Left forelimb (tissue), 1 donor: ENCODE data around the gene PTPRU.

ENCODE experiments used
- DNase-seq: peaks from one replicate; pipeline ENCODE4 v3.0.0-alpha.2; 2018; ENCODE audit warnings: low spot score

The PTPRU gene

DNA sequence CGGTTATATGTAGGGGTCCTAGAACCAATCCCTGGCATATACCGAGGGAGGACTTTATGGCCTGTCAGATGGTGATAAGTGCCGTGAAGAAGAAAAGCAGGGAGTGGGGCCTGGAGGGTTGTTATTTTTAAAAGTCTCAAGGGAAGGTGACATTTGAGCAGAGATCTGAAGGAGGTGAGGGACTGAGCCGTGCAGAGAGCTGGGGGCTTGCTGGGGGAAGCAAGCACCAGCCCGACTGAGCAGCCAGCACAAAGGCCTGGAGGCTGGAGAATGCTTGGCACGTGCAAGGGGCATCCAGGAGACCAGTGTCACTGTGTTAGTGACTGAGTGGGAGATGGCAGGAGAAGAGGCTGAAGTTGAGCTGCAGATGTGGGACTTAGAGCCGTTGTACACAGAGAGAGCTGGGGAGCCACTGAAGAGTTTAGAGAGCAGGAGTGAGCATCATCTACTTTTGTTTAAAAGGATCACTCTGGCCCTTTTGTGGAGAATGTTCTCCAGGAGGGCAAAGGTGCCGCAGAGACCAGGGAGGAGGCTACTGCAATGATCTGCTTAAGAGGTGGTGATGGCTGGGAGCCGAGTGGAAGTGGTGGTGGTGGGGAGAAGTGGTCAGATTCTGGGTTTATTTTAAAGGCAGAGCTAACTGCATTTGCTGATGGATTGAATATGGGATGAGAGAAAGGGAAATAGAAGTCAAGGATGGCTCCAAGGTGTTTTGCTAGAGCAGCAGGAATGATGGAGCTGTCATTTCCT, 31.2 kb downstream of the PTPRU start:
- DNase-seq, result peak; percentile 25

DNA sequence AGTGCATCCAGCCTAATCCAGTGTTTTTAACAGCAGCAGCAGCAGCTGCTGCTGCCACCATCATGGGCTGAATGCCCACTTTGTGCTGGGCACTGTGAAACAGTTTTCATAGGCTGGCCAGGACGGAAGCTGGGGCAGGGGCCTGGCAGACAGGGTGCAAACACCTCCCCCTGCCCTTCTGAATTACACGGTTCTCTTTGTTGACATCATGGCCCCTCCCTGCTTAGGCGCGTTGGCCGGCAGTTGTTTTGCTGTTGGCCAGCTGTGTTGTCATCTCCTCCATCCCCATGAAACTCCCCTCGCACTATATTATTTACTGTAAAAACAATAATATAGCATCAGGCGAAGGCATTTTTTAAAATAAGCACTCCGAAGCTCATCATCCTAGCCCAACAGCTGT, 33.1 kb downstream of the PTPRU start:
- DNase-seq, result no peak

DNA sequence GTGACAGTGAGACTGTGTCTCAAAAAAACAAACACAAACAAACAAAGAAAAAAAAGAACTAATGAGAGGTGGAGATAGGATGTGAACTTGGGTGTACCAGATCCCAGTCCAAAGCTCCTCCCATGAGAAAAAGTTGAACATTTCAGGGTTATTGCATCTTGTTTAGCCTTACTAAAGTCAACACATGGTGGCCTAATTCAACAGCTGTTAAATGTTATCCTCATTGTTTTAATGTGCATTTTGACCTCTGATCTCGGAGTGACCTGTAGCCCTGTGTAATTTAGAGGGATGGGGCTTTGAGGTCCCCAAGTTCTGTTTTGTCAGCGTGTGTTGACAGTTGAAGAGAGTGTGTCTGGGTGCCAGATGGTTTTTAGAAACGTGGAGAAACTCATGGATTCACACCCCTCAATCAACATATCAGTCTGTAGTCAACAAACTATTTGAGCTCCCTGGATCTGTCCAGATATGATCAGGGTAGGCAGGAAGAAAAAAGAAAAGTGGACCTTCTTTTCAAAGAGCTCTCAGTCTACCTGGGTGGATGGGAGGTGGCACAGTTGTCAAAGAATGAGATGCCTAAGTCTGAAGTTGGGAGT, 34.7 kb downstream of the PTPRU start:
- DNase-seq, result no peak

DNA sequence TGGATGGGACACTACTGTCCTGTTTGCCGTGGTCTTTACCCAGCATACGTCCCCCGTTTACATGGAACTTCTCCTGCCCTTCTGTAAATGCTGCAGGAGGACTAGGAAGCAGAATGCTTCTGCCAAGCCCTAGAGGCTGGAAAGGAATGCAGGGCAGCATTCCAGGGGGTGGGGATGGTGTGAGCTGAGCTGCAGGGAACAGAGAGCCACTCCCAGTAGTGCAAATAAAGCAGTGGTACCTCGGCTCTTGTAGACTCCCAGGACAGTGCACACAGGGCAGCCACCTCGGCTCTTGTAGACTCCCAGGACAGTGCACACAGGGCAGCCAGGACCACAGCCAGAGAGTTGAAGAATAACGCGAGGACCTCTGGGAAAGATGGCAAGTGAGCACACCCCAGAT, 35.4 kb downstream of the PTPRU start:
- DNase-seq, result no peak

DNA sequence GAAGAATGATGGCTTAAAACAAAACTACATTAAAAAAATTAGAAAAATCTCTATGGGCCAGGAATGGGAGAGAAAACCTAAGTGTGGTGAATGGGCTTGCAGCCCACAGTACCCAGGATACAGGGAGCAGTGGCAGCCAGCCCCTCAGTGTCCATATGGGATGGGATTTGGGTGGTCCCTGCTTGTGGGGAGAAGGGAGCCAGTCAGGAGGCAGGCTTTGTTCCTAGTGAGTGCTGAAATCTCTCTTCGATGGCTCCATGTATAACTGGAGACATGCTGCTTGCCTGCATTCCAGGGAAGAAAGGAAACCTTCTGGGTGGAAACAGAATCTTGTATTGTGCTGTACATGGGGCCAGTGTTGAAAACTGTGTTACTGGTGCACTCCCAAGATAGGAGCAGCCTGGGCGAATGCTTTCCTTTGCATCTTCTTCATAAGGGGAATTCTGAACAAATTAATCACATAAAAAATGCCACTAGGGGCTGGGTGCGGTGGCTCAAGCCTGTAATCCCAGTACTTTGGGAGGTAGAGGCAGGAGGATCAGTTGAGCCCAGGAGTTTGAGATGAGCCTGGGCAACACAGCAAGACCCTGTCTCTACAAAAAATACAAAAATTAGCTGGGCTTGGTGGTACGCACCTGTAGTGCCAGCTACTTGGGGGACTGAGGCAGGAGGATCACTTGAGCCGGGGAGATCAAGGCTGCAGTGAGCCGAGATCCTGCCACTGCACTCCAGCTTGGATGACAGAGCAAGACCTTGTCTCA, 36.0 kb downstream of the PTPRU start:
- no peak for DNase-seq

DNA sequence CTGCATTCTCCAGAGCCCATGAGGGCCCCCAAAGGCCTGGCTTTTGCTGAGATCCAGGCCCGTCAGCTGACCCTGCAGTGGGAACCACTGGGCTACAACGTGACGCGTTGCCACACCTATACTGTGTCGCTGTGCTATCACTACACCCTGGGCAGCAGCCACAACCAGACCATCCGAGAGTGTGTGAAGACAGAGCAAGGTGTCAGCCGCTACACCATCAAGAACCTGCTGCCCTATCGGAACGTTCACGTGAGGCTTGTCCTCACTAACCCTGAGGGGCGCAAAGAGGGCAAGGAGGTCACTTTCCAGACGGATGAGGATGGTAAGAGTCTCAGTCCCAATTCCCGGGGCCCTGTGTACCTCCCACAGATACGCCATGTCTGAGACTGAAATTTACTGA, 39.1 kb downstream of the PTPRU start:
- DNase-seq, result no peak

DNA sequence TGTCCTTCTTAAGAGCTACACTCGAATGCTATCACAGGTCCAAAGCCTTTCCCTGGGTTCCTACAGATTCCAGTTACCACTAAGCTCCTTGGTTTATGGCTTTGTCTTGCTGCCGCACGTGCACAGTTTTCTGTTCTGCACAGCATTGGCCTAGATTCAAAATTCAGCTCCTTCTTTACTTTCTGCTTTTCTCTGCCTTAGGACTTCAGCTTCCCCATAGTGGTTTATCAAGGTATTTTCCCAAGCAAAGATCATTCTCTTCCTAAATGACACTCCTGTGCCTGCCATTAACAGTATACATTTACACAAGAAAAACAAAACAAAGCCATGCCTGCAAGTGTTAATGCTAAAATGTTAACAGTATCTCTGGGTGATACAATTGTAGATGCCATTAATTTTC, 41.8 kb downstream of the PTPRU start:
- DNase-seq, result no peak

DNA sequence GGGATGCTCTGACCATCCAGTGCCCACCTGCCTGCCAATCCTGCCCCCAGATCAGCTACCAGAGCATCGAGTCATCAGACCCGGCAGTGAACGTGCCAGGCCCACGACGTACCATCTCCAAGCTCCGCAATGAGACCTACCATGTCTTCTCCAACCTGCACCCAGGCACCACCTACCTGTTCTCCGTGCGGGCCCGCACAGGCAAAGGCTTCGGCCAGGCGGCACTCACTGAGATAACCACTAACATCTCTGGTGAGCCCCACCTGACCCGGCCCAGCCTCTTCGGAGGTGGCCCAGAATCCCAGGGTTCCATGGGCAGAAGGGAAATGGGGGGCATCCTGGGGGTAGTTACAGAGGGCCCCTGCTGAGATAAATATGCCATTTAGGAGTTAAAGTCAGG, 43.1 kb downstream of the PTPRU start:
- DNase-seq, result no peak

DNA sequence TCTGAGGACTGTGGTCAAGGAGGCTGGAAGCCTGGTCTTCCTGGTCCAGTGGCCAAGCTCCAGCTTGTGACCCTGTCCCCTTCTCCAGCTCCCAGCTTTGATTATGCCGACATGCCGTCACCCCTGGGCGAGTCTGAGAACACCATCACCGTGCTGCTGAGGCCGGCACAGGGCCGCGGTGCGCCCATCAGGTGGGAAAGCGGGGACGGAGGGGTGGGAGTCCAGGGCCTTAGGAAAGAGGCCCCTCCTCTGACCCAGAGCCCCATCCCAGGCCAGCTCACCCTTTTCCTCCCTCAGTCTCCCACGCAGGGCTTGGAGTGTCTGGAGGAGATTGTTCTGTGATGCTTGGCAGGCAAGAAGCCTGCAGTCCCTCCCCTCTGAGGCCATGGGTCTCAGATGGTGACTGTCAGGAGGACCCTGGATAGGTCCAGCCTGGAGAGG, 43.6 kb downstream of the PTPRU start:
- no peak for DNase-seq

DNA sequence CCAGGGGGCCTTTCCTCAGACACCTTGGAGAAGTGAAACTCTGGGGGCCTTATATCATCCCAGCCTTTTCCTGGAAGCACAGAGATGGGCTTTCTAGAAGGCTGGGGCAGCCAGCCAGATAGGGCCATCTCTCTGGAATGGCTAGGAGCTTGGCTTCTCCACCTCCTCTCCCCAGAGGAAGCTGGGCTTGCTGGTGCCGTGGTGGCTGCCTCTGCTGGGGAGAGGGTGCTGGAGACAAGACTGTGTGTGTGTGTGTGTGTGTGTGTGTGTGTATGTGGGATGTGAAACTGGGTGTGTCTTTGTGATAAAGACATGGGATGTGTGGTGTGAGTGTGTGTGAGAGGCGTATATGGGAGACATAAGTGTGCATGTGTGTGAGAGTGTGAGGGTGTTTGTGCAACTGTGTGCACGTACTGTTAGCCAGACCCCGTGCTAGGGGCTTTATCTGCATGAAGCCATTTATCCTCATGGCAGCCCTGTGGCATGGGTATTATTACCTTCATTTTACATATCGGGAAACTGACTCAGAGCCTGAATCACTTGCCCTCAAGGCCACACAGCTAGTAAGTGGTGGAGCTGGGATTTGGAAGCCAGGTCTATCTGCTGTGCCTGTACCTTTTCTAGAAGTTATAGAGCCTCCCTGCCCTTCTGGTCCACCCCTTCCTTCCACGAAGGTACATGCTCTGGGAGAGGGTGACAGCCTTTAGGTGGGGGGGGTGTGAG, 44.2 kb downstream of the PTPRU start:
- no peak for DNase-seq

DNA sequence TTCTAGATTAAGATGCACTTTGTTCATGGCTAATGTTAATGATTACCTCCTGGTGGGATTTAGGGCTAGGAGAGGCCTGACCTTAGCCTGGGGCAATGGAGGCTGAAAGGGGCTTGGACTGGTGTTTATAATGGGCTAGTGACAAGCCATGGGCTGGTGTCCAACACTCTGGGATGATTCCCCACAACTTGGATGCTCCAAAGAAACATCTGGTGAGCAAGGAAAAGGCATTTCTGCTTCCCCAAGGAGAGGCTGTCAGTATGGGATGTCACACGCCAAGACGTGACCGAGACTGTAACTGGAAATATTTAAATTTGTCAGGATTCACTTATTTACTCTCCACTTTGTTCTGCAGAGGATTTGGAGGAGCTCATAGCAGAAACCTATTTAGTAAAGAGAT, 45.2 kb downstream of the PTPRU start:
- DNase-seq, result no peak

DNA sequence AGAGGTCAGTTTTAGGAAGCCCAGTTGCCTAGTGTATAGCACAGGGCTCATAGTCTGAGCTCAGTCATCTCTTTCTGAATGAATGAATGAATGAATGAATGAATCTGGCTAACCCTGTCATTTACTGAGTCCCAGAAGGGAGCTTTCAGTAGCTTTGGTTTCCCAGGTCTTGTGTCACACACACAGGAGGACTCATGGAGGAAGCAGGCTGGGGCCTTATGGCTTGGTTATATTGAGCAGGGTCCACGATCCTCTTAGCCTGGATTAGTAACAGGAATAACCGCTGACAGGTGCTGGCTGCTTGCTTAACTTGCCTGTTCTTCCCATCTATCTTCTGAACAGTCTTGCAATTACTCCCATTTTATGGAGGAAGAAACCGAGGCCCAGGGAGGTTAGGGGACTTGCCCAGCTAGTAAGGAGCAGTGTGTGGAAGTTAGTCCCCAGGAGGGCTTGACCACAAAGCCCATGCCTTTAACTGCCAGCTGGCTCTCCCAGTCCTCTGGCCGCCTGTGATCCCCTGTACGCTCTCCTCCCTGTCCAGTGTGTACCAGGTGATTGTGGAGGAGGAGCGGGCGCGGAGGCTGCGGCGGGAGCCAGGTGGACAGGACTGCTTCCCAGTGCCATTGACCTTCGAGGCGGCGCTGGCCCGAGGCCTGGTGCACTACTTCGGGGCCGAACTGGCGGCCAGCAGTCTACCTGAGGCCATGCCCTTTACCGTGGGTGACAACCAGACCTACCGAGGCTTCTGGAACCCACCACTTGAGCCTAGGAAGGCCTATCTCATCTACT, 46.0 kb downstream of the PTPRU start:
- no peak for DNase-seq

DNA sequence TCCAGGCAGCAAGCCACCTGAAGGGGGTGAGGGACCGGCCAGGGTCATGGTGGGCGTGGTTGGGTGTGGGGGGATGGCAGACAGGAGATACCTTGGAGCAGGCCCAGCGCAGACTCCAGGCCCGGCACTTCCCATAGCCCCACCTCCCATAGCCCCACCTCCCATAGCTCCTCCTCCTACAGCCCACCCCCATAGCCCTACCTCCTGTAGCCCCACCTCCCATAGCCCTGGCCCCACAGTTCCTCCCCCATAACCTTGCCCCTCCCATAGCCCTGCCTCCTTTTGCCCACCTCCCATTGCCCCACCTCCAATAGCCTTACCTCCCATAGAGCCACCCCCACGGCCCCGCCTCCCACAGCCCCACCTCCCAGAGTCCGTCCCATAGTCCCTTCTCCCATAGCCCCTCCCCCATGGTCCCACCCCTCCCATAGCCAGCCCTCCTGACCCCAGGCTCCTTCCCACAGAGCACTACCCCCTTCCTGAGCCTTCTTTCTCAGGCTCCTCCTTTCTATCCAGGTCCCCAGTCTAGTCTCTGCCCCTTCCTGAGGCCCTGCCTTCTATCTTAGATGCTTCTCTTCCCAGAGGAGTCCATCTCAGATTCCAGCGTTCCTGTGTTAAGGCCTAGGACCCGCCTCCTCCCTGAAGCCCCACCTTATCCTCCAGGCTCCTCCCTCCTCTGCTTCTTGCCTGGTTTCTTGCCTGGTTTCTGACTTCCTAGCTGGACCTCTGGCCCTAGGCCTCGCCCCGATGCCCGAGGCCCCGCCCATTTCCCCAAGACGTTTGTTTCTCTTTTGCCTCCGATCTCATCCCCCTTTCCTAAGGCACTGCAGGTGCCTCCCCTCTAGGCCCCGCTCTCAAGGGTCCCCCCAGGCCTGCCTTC, 46.8 kb downstream of the PTPRU start:
- no peak for DNase-seq

DNA sequence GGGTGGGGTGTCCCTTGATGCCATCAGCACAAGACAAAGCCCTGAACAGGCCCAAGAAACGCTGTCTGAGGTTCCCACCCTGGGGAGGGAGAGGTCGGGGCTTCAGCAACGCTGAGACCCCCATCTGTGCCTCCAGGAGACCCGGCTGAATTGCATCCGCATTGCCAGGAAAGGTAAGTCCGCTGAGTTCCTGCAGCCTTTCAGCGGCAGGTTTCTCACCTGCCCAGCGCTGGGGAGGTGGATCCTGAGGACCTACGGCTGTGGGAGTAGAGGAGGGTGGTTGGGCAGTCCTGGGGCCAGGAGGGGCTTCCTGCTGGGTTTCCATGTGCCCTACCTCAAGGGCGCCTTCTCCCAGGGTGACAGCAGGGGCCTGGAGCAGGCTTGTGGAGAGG, 47.5 kb downstream of the PTPRU start:
- no peak for DNase-seq

DNA sequence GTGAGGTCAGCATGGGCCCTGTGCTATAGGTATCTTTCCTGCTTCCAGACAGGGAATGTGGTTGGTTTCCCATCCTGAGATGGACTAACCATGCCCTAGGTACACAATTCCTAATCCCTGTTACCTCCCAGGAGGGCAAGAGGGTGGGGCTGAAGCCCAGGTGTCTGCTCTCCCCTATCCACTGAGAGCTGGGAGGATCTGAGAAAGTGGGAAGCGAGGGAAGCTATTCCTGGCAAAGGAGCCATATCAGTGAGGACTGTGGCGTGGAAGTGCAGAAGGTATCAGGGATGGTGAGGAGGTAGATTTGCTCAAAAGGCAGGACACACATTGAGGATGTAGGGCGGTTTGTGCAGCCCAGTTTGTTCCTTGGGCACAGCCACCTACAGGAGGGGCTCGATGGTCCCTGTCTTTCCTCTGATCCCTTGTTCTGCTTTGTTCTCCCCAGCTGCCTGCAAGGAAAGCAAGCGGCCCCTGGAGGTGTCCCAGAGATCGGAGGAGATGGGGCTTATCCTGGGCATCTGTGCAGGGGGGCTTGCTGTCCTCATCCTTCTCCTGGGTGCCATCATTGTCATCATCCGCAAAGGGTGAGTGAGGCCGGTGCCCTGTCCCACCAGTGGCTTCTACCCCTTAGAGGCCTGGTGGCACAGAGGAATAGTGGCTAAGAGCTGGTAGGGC, 48.1 kb downstream of the PTPRU start:
- no peak for DNase-seq

DNA sequence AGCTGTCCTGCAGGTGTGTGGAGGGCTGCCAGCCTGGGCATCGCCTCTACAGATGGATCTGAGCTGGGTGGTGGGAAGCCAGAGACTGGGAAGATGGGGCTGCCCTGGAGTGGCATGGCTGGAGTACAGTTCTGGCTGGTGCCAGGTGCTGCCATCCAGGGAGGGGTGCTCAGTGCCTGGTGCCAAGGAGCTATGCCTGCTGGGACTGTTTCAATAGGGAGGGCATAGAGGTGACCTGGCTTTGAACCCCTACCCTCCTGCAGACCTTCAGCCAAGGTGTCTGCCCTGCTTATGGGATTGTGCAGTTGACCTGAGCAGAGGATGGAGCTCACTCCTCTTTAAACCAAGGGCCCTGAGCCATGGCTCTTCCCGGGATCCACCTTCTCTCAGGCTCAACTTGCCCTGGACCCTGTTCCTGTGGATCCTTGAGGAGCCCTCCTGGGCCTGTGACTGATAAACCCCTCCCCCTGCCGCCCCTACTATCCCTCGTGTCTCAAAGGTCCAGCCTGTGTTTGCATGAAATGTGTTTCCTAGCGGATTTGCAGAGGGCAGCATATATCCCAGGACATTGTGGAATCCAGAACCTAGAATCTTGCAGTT, 48.7 kb downstream of the PTPRU start:
- DNase-seq, result no peak

DNA sequence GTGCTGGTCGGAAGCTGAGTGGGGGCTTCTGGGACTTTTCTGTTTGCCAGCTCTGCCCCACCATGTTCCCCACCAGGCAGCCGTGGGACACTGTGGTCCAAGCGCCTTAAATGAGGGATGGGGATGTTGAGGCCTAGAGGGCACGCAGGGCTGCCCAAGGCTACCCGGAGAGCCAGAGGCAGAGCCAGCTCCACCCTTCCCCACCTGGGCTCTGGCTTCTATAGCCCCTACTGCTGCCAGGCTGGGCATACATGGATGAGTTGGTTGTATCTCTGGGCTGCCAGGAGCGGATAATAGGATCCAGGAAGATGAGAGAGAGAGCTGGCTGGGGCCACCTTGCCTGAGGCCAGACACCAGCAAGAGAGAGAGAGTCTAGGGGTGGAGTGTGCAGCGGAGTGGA, 49.4 kb downstream of the PTPRU start:
- no peak for DNase-seq

DNA sequence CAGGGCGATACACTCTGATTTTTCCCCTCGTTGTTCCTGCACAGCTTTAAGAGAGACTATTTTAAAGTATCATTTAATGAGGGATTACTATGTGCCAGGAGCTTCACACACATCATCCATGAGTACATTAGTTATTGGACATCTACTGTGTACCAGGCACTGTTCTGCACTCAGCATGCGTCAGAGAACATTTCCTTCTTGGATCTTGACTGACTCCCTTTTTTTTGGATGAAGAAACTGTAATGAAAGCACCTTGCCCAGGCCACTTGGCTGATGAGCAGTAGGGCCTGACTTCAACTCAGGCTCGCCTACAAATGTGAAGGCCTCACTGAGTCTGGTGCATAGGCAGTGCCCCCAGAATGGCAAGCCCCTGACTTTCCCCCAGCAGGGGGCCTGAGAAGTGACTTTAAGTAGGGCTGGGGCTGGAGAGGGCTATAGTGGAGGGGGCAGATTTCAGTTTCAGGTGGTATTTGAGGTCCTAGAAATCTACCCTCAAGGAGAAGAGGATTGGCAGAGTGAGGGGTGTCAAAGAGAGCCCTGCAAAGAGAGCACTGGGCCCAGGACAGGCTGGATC, 50.0 kb downstream of the PTPRU start:
- DNase-seq, result no peak

DNA sequence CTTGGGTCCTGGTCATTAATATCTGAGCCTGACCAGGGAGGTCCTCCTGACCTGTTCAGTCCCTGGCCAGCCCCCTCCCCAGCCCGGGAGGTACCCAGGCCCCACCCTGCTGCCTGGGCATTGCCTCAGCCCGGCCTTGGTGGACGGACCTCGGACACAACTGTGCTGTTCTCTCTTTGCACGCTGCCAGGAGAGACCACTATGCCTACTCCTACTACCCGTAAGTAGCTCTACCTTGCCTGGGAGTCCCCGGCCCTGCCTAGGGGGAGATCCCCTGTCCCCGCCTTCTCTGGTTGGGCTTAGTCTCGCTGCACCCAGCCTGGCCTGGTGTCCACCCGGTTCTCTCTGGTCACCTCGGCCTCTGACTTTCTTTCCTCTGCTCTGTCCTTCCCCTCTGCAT, 53.2 kb downstream of the PTPRU start:
- no peak for DNase-seq
